ENCODE results near the gene COQ8A. TPM values are rescaled to one million over a fixed set of nuclear protein-coding genes. Genes with fewer than 3 reads are reported as not detected.

Gene COQ8A
- total RNA-seq, 2 donors from 2014 or later, result 61.8 to 66.1 TPM

DNA sequence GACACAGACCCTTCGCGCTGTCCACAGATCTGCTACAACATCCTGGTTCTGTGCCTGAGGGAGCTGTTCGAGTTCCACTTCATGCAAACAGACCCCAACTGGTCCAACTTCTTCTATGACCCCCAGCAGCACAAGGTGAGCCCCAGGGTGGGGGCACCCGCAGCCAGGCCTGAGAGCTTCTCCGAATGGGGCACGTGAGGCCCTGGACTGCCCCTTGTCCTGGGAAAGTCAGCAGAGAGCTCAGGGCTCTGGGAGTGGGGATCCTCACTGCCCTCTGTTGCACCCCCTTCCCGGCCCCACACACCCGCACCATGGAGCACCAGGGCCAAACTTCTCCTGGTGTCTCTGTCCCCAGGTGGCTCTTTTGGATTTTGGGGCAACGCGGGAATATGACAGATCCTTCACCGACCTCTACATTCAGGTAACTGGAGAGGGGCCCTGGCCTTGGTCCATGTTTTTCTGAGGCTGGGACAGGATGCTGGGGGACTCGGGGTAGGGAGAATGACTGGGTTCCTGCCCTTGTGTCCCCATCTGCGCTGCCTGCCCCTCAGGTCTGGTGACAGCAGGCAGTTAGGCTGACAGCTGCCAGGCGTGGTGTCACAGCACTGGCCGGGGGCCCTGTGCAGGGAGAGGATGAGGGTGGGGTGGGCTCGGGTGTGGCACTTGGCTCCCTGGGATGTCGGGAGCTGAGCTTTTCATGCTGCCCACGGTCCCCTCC lies 44.6 kb downstream of the COQ8A start:
- DNase-seq (ENCODE audit: low spot score), result no peak
- 84% methylated on average over 18 of the region's 18 CpGs for WGBS

DNA sequence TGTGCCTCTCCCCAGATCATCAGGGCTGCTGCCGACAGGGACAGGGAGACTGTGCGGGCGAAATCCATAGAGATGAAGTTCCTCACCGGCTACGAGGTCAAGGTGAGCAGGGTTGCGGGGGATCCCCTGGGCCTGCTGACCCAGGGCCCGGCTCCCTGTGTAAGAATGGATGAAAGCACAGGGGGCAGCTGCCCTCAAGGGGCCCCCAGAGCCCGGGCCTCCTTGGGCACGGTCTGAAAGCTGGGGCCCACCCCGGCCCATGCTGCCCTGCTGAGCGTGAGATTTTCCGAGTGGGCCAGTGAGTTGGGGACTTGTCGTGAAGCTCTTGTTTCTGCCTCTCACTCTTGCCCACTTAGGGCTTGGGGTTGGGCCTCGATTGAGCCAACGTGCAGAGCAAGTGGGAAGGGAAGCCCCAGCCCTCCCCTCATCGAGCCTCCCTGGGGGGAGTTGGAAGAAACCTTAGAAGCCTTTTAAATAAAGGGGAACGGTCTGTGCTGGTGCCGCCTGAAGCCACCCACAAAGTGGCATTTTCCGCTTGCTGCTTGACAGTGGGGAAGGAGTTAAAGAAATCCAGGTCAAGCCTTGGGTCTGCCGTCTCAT lies 45.2 kb downstream of the COQ8A start:
- Histone ChIP-seq H3K27ac (no peak overlapping the region), H3K4me3 (no peak overlapping the region), H3K9me3 (no peaks in the 10 kb centered on the region), H3K27me3 (replicated peaks; ENCODE audit: insufficient read depth) (no peaks in the 10 kb centered on the region), H3K4me1 (replicated peaks) (peaks cover 22% of the 10 kb centered on the region), H3K36me3 (peaks cover 0 to 7% of the 10 kb centered on the region in 2 donors)
- DNase-seq (ENCODE audit: low spot score), result no peak
- WGBS, result 84% methylated on average over 20 of the region's 20 CpGs
- TF ChIP-seq, protein P1, sequence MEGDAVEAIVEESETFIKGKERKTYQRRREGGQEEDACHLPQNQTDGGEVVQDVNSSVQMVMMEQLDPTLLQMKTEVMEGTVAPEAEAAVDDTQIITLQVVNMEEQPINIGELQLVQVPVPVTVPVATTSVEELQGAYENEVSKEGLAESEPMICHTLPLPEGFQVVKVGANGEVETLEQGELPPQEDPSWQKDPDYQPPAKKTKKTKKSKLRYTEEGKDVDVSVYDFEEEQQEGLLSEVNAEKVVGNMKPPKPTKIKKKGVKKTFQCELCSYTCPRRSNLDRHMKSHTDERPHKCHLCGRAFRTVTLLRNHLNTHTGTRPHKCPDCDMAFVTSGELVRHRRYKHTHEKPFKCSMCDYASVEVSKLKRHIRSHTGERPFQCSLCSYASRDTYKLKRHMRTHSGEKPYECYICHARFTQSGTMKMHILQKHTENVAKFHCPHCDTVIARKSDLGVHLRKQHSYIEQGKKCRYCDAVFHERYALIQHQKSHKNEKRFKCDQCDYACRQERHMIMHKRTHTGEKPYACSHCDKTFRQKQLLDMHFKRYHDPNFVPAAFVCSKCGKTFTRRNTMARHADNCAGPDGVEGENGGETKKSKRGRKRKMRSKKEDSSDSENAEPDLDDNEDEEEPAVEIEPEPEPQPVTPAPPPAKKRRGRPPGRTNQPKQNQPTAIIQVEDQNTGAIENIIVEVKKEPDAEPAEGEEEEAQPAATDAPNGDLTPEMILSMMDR (IDR thresholded peaks at IDR 0.05), result no peak
- TF ChIP-seq POLR2AphosphoS5 (IDR thresholded peaks at IDR 0.05) (no peak), POLR2A (IDR thresholded peaks at IDR 0.05) (no peak)
- intact Hi-C loops (cut with DNase I), result loop anchor here (5.0 kb wide), 1 partner anchor 43 kb away; the partner anchor contains the start of gene COQ8A

More for the DNA sequence above, 44.6 kb downstream of the COQ8A start:
- intact Hi-C loops (cut with DNase I), result loop anchor here (5.0 kb wide), 1 partner anchor 42 kb away; the partner anchor contains the start of gene COQ8A
- H3K36me3 ChIP-seq, result peaks cover 0 to 7% of the 10 kb centered on the region in 2 donors
- H3K27ac ChIP-seq, result no peak overlapping the region
- TF ChIP-seq, protein P1 (IDR thresholded peaks at IDR 0.05), result no peak
- TF ChIP-seq POLR2AphosphoS5 (IDR thresholded peaks at IDR 0.05) (no peak), POLR2A (IDR thresholded peaks at IDR 0.05) (no peak)
- no peak overlapping the region for H3K4me3 ChIP-seq
- no peaks in the 10 kb centered on the region for H3K9me3 ChIP-seq
- peaks cover 19% of the 10 kb centered on the region for H3K4me1 ChIP-seq (replicated peaks)
- H3K27me3 ChIP-seq (replicated peaks; ENCODE audit: insufficient read depth), result no peaks in the 10 kb centered on the region

DNA sequence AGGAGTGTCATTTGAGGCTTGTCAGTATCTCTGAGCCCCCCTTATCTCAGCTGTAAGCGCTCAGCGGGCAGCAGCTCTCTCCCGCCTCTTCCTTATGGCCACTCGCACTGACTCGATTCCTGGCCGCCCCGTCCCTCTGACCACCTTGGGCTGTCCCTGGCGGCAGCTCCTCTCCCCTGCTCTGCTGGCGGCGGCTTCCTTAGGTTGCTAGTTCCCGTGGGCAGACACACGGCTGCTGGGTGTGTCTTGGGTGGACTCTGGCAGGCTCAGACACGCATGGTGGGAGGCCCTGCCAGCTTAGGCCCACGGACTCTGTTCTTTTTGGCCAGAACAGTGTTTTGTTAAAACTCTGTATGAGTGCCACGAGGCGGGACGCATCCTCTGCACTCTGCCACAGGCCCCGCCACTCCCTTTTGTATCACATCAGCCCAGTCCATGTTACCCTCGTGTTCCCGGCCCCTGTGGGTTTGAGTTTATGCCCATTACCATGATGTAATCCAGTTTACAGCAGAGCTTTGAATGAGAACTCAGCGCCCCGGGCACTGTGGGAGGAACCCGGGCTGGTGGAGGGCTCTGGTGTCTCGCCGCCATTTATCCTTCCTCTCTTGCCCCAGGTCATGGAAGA lies 45.9 kb downstream of the COQ8A start:
- H3K27ac ChIP-seq, result no peak overlapping the region
- DNase-seq (ENCODE audit: low spot score), result no peak
- TF ChIP-seq POLR2AphosphoS5 (IDR thresholded peaks at IDR 0.05), result no peak
- TF ChIP-seq POLR2A (IDR thresholded peaks at IDR 0.05), result no peak
- TF ChIP-seq, protein P1 (IDR thresholded peaks at IDR 0.05), result no peak
- H3K36me3 ChIP-seq, result peaks cover 0 to 7% of the 10 kb centered on the region in 2 donors
- no peaks in the 10 kb centered on the region for H3K9me3 ChIP-seq
- WGBS, result 78% methylated on average over 25 of the region's 25 CpGs
- no peaks in the 10 kb centered on the region for H3K27me3 ChIP-seq (replicated peaks; ENCODE audit: insufficient read depth)
- intact Hi-C loops (cut with DNase I), result loop anchor here (5.0 kb wide), 1 partner anchor 44 kb away; the partner anchor contains the start of gene COQ8A
- H3K4me1 ChIP-seq (replicated peaks), result peaks cover 22% of the 10 kb centered on the region
- H3K4me3 ChIP-seq, result no peak overlapping the region

DNA sequence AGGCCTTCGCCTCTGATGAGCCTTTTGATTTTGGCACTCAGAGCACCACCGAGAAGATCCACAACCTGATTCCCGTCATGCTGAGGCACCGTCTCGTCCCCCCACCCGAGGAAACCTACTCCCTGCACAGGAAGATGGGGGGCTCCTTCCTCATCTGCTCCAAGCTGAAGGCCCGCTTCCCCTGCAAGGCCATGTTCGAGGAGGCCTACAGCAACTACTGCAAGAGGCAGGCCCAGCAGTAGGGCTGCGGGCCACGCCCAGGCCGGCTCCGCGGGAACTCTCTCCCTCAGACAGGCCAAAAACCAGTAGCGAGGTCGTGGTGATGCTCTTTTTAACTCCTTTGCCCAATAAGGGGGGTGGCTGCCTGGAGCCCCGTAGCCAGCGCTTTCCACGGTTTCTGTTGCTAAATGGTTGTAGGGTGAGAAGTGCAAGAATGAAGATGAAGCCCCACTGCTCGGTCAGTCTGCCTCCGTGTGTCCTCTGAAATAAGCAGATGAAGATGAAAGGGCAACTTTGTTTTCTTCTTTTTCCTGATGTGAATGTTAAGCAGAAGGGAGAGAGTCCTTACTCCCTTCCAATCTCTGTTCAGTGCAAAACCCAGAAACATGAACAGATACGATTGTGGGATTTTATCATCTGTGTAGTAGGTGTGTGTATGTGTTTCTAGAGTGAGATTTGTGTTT lies 46.5 kb downstream of the COQ8A start:
- H3K27ac ChIP-seq, result peak overlapping the region in 1 of 2 donors; percentile 81
- no peaks in the 10 kb centered on the region for H3K9me3 ChIP-seq
- H3K27me3 ChIP-seq (replicated peaks; ENCODE audit: insufficient read depth), result no peaks in the 10 kb centered on the region
- intact Hi-C loops (cut with DNase I), result loop anchor here (5.0 kb wide), 1 partner anchor 44 kb away; the partner anchor contains the start of gene COQ8A
- 84% methylated on average over 21 of the region's 21 CpGs for WGBS
- no peak for DNase-seq (ENCODE audit: low spot score)
- peaks cover 22% of the 10 kb centered on the region for H3K4me1 ChIP-seq (replicated peaks)
- peaks cover 0 to 7% of the 10 kb centered on the region in 2 donors for H3K36me3 ChIP-seq
- no peak overlapping the region for H3K4me3 ChIP-seq
- TF ChIP-seq, protein P1 (IDR thresholded peaks at IDR 0.05), result no peak

Data from prostate gland (tissue), 2 donors.